SK-N-SH treated with all-trans-retinoic acid at 6 μM for 48 hours (cell line): ENCODE measurements around the gene CORO1C.

ENCODE experiments used
- ATAC-seq: fragments of 200-7000 bp; cut with Tn5 transposase; 3 replicates; pipeline ENCODE4 v1.9.1; 2020; ENCODE audit warnings: mild to moderate bottlenecking, moderate library complexity
- BACH2 ChIP-seq: fragments of 250-450 bp; sonication (Bioruptor Pico); IDR thresholded peaks from 2 replicates; pipeline ENCODE4 v1.9.0; 2021; ENCODE audit warnings: mild to moderate bottlenecking, borderline replicate concordance
- GLIS3 ChIP-seq: fragments of 250-450 bp; sonication (Bioruptor Pico); IDR thresholded peaks from 2 replicates; pipeline ENCODE4 v1.5.0; 2020; ENCODE audit warnings: mild to moderate bottlenecking, moderate library complexity
- ISL1 ChIP-seq: fragments of 250-450 bp; sonication (Bioruptor Pico); IDR thresholded peaks from 2 replicates; pipeline ENCODE4 v2.1.2; 2022; ENCODE audit warnings: mild to moderate bottlenecking, moderate library complexity
- PPARA ChIP-seq: fragments of 250-450 bp; sonication (Bioruptor Pico); IDR thresholded peaks from 2 replicates; pipeline ENCODE4 v1.5.0; 2020; ENCODE audit warnings: mild to moderate bottlenecking, borderline replicate concordance
- RARB ChIP-seq: fragments of 250-450 bp; sonication (Bioruptor Pico); IDR thresholded peaks from 2 replicates; pipeline ENCODE4 v1.8.0; 2021; ENCODE audit warnings: mild to moderate bottlenecking, moderate library complexity
- TCF4 ChIP-seq: fragments of 250-450 bp; sonication (Bioruptor Pico); IDR thresholded peaks from 2 replicates; pipeline ENCODE4 v1.8.0; 2021; ENCODE audit warnings: mild to moderate bottlenecking, moderate library complexity, borderline replicate concordance
- TOX ChIP-seq: fragments of 250-450 bp; sonication (Bioruptor Pico); IDR thresholded peaks from 2 replicates; pipeline ENCODE4 v1.8.0; 2021; ENCODE audit warnings: mild to moderate bottlenecking, moderate library complexity, borderline replicate concordance
- ZC3H10 ChIP-seq: fragments of 250-450 bp; sonication (Bioruptor Pico); IDR thresholded peaks from 2 replicates; pipeline ENCODE4 v1.5.1; 2021; ENCODE audit warnings: mild to moderate bottlenecking, moderate library complexity
- ZFP30 ChIP-seq: fragments of 450-650 bp; formaldehyde crosslinking; IDR thresholded peaks from 2 replicates; pipeline ENCODE4 v1.5.0; 2022; ENCODE audit warnings: mild to moderate bottlenecking, moderate library complexity
- ZNF565 ChIP-seq: fragments of 450-650 bp; formaldehyde crosslinking; conservative IDR thresholded peaks from 2 replicates; pipeline ENCODE4 v1.5.0; 2020; ENCODE audit warnings: low read depth, mild to moderate bottlenecking, moderate library complexity
- ZNF70 ChIP-seq: fragments of 450-650 bp; formaldehyde crosslinking; IDR thresholded peaks from 2 replicates; pipeline ENCODE4 v1.5.0; 2020; ENCODE audit warnings: mild to moderate bottlenecking, moderate library complexity
- ZNF8 ChIP-seq: fragments of 450-650 bp; formaldehyde crosslinking; IDR thresholded peaks from 2 replicates; pipeline ENCODE4 v1.5.0; 2020; ENCODE audit warnings: mild to moderate bottlenecking, moderate library complexity
- TF ChIP-seq, protein P1 (sequence below): fragments of 250-450 bp; sonication (Bioruptor Pico); IDR thresholded peaks from 2 replicates; pipeline ENCODE4 v1.5.0; 2020; ENCODE audit warnings: mild to moderate bottlenecking, moderate library complexity
- TF ChIP-seq, protein P2 (sequence below): fragments of 250-450 bp; sonication (Bioruptor Pico); IDR thresholded peaks from 2 replicates; pipeline ENCODE4 v1.5.1; 2021; ENCODE audit warnings: mild to moderate bottlenecking, moderate library complexity
- TF ChIP-seq, protein P3 (sequence below): fragments of 250-450 bp; sonication (Bioruptor Pico); IDR thresholded peaks from 2 replicates; pipeline ENCODE4 v1.5.1; 2020; ENCODE audit warnings: low read depth, mild to moderate bottlenecking, moderate library complexity
- TF ChIP-seq, protein P4 (sequence below): fragments of 250-450 bp; sonication (Bioruptor Pico); IDR thresholded peaks from 2 replicates; pipeline ENCODE4 v1.8.0; 2020; ENCODE audit warnings: mild to moderate bottlenecking, moderate library complexity, borderline replicate concordance
- TF ChIP-seq, protein P5 (sequence below): fragments of 250-450 bp; sonication (Bioruptor Pico); IDR thresholded peaks from 2 replicates; pipeline ENCODE4 v1.8.0; 2021; ENCODE audit warnings: low read depth, mild to moderate bottlenecking, moderate library complexity, borderline replicate concordance

The CORO1C gene

DNA sequence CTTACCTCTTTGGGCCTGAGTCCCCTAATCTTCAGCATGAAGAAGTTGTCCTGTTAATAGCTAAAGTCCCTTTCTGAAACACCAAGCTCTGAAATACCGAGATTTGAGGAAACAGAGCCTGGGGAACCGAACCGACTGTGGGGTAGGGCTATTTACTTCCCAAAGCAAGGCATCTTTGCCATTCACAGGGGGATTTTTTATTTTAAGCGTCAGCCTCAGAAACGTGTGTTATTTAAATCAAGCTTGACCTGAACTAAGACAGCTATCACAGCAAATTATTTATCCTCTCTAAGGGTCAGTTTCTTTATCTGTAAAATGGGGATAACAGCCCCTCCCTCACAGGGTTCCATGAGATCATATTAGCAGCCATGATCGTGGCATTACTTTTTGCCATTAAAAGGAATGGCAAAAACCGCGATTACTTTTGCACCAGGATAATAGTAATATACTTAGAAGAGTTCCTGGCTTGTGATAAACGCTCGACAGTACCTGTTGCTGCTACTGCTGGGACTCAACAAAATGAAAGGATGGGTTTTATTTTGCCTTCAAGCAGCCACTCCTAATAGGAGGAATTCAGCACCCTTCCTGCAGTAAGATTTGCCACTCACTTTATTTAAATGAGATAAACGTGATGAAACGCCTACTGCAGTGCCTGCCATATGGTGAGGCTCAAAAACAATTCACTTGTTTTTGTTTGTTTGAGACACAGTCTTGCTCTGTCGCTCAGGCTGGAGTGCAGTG, 1.3 kb upstream of the CORO1C start:
- no peak for ATAC-seq

DNA sequence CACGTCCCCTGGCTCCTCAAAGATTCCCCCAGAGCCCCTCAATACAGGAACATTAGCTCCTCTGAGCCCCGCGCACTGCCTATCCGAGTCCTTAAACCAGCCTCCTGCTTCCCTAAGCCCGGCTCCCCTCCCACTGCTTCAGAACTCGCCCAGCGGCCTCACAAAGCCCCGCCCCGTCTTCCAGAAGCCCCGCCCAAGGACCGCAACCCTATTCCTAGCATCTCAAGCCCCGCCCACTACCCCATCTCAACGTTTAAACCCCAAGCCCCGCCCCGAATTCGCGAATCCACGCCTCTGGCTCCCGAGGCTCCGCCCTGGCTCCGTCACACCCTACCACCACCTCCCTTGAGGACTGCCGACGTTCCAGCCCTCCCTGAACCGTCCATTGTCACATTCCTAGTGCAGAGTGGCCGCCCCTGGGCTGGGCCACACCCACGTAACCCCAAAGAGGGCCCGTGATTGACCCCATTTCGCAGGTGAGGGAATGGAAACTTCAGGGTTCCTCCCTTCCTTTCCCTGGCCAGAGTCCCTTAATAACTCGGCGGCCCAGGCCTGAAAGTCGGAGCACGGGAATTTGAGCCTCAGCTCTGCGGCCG, 646 bp upstream of the CORO1C start:
- ATAC-seq, result peak; percentile 79
- TF ChIP-seq, protein P1, sequence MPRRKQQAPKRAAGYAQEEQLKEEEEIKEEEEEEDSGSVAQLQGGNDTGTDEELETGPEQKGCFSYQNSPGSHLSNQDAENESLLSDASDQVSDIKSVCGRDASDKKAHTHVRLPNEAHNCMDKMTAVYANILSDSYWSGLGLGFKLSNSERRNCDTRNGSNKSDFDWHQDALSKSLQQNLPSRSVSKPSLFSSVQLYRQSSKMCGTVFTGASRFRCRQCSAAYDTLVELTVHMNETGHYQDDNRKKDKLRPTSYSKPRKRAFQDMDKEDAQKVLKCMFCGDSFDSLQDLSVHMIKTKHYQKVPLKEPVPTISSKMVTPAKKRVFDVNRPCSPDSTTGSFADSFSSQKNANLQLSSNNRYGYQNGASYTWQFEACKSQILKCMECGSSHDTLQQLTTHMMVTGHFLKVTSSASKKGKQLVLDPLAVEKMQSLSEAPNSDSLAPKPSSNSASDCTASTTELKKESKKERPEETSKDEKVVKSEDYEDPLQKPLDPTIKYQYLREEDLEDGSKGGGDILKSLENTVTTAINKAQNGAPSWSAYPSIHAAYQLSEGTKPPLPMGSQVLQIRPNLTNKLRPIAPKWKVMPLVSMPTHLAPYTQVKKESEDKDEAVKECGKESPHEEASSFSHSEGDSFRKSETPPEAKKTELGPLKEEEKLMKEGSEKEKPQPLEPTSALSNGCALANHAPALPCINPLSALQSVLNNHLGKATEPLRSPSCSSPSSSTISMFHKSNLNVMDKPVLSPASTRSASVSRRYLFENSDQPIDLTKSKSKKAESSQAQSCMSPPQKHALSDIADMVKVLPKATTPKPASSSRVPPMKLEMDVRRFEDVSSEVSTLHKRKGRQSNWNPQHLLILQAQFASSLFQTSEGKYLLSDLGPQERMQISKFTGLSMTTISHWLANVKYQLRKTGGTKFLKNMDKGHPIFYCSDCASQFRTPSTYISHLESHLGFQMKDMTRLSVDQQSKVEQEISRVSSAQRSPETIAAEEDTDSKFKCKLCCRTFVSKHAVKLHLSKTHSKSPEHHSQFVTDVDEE, result peak; percentile 50; the same call in 1 of the 2 replicates
- no peak for TF ChIP-seq GLIS3 (CRISPR knock-in tag)
- no peak for TF ChIP-seq ZC3H10 (CRISPR knock-in tag)
- TF ChIP-seq, protein P2, sequence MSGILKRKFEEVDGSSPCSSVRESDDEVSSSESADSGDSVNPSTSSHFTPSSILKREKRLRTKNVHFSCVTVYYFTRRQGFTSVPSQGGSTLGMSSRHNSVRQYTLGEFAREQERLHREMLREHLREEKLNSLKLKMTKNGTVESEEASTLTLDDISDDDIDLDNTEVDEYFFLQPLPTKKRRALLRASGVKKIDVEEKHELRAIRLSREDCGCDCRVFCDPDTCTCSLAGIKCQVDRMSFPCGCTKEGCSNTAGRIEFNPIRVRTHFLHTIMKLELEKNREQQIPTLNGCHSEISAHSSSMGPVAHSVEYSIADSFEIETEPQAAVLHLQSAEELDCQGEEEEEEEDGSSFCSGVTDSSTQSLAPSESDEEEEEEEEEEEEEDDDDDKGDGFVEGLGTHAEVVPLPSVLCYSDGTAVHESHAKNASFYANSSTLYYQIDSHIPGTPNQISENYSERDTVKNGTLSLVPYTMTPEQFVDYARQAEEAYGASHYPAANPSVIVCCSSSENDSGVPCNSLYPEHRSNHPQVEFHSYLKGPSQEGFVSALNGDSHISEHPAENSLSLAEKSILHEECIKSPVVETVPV (CRISPR knock-in tag), result no peak
- TF ChIP-seq, all 23 proteins: peak for 1

More for the DNA sequence above, 1.3 kb upstream of the CORO1C start:
- TF ChIP-seq ZNF8 (CRISPR knock-in tag) (no peak), ZNF70 (no peak), PPARA (CRISPR knock-in tag) (no peak), ZNF565 (no peak), RARB (CRISPR knock-in tag) (no peak), ZFP30 (CRISPR knock-in tag) (no peak), ISL1 (CRISPR knock-in tag) (no peak)
- TF ChIP-seq, protein P3, sequence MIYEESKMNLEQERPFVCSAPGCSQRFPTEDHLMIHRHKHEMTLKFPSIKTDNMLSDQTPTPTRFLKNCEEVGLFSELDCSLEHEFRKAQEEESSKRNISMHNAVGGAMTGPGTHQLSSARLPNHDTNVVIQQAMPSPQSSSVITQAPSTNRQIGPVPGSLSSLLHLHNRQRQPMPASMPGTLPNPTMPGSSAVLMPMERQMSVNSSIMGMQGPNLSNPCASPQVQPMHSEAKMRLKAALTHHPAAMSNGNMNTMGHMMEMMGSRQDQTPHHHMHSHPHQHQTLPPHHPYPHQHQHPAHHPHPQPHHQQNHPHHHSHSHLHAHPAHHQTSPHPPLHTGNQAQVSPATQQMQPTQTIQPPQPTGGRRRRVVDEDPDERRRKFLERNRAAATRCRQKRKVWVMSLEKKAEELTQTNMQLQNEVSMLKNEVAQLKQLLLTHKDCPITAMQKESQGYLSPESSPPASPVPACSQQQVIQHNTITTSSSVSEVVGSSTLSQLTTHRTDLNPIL (CRISPR knock-in tag), result no peak
- TF ChIP-seq, protein P2 (CRISPR knock-in tag), result no peak

DNA sequence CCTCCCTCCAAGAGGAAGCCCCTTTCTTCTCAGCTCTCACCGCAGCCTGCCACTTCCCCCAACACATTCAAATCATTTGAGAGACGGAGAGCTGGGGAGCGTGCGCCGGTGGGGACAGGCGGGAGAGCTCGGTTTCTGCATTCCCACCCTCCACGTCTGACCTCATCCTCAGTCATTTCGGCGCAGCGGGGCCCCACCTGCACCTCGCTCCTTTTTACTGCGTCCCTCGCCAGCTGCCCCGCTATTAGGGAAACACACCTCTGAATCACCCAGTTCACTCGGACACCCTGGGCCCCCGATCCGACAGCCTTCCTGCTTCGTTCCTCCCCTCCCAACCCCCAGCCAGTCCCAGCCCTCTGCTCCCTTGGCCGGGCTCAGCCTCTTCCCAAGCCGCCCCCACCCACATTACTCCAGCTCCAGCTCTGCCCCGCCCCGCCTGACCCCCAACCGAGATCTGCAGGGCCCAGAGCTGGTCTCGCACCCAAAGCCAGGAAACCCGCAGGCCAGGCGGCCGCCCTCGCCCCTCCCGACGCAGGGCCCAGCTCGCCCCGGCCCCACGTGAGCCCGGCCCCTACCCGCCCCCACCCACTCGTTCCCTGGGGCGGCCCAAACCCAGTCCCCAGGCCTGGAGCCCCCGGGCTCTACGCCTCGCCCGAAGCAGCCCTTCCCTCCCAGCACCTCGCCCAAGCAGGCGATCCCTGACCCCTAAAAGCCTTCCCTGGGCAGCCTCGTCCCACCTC, 783 bp downstream of the CORO1C start:
- ATAC-seq, result peak; percentile 47
- TF ChIP-seq, protein P4, sequence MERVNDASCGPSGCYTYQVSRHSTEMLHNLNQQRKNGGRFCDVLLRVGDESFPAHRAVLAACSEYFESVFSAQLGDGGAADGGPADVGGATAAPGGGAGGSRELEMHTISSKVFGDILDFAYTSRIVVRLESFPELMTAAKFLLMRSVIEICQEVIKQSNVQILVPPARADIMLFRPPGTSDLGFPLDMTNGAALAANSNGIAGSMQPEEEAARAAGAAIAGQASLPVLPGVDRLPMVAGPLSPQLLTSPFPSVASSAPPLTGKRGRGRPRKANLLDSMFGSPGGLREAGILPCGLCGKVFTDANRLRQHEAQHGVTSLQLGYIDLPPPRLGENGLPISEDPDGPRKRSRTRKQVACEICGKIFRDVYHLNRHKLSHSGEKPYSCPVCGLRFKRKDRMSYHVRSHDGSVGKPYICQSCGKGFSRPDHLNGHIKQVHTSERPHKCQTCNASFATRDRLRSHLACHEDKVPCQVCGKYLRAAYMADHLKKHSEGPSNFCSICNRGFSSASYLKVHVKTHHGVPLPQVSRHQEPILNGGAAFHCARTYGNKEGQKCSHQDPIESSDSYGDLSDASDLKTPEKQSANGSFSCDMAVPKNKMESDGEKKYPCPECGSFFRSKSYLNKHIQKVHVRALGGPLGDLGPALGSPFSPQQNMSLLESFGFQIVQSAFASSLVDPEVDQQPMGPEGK (CRISPR knock-in tag), result peak; percentile 18; the same call in 1 of the 2 replicates
- TF ChIP-seq, protein P2 (CRISPR knock-in tag), result no peak
- TF ChIP-seq RARB (CRISPR knock-in tag) (no peak), BACH2 (CRISPR knock-in tag) (no peak), ZC3H10 (CRISPR knock-in tag) (no peak), TOX (CRISPR knock-in tag) (no peak), TCF4 (CRISPR knock-in tag) (no peak), ZNF8 (CRISPR knock-in tag) (no peak)
- TF ChIP-seq, protein P5, sequence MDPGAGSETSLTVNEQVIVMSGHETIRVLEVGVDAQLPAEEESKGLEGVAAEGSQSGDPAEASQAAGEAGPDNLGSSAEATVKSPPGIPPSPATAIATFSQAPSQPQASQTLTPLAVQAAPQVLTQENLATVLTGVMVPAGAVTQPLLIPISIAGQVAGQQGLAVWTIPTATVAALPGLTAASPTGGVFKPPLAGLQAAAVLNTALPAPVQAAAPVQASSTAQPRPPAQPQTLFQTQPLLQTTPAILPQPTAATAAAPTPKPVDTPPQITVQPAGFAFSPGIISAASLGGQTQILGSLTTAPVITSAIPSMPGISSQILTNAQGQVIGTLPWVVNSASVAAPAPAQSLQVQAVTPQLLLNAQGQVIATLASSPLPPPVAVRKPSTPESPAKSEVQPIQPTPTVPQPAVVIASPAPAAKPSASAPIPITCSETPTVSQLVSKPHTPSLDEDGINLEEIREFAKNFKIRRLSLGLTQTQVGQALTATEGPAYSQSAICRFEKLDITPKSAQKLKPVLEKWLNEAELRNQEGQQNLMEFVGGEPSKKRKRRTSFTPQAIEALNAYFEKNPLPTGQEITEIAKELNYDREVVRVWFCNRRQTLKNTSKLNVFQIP (CRISPR knock-in tag), result no peak
